HCT116 (cell line): Measurements from ENCODE around the gene TPH1. TPM values are rescaled to one million over a fixed set of nuclear protein-coding genes. Genes with fewer than 3 reads are reported as not detected.

Experiments used
- ATAC-seq: fragments of 200-7000 bp; cut with Tn5 transposase; 2 replicates; pipeline ENCODE4 v1.9.1; 2020; ENCODE audit warnings: mild to moderate bottlenecking, moderate library complexity
- BruUV-seq: library from RNA; stranded (reverse); fragments of 400-500 nt; replicated peaks from 2 replicates; lab custom pipeline; 2021; lab: Mats Ljungman, UMichigan
- CTCF ChIA-PET: fragments of 300-600 bp; sonication (Branson Sonifier 250); formaldehyde crosslinking; loops from one replicate; lab custom pipeline; 2021; ENCODE audit warnings: antibody characterized with exemption; lab: Charles Lee
- POLR2A ChIA-PET: fragments of 300-600, 350-600 bp; sonication (Branson Sonifier 250); formaldehyde crosslinking; loops from one replicate; lab custom pipeline; 2021; ENCODE audit warnings: antibody characterized with exemption; lab: Charles Lee
- RAD21 ChIA-PET, 2 experiments: fragments of 300-600 bp; sonication (Branson Sonifier 250); formaldehyde crosslinking; loops; one replicate each; lab custom pipeline; 2023; ENCODE audit warnings: low total read pairs in 2 of 2; ENCODE audit not compliant: uncharacterized antibody in 2 of 2, unreplicated experiment in 2 of 2, low non-redundant PET in 1 of 2; lab: Charles Lee
- DNase-seq: peaks from one replicate; pipeline ENCODE4 v3.0.0-alpha.2; 2010; ENCODE audit warnings: low read depth, low spot score
- H2AFZ ChIP-seq: fragments of 200-600 bp; shearing (Covaris generic), sonication (generic); 2 replicates; pipeline ENCODE4 v1.6.1; 2017; ENCODE audit warnings: low read depth, mixed run types, mixed read lengths, antibody characterized with exemption, low read length; ENCODE audit not compliant: poor library complexity, severe bottlenecking
- H3K27ac ChIP-seq: 2 replicates; pipeline ENCODE4 v1.5.1; 2012; ENCODE audit warnings: low read depth, low read length
- H3K27me3 ChIP-seq: fragments of 200-600 bp; sonication (generic); 2 replicates; pipeline ENCODE4 v1.6.1; 2016; ENCODE audit warnings: mixed run types, low read length, mixed read lengths; ENCODE audit not compliant: insufficient read depth
- H3K36me3 ChIP-seq, 2 experiments: fragments of 200-500 bp in 1 of 2; fragments of 200-600 bp in 1 of 2; sonication (Bioruptor generic) in 1 of 2; sonication (generic) in 1 of 2; 2 replicates each; pipeline versions ENCODE4 v1.5.1 to v1.6.1; 2014 to 2016; ENCODE audit warnings: low read length in 2 of 2, inconsistent platforms in 1 of 2, mixed read lengths in 1 of 2, mixed run types in 1 of 2; ENCODE audit not compliant: insufficient read depth in 2 of 2, control insufficient read depth in 1 of 2
- H3K4me1 ChIP-seq, 2 experiments: fragments of 200-600 bp in 1 of 2; sonication (generic) in 1 of 2; 2 replicates each; pipeline versions ENCODE4 v1.5.1 to v1.6.1; 2012 to 2017; ENCODE audit warnings: low read length in 2 of 2, inconsistent platforms in 1 of 2, mild to moderate bottlenecking in 1 of 2, mixed read lengths in 1 of 2, mixed run types in 1 of 2, moderate library complexity in 1 of 2; ENCODE audit not compliant: insufficient read depth in 2 of 2, control insufficient read depth in 1 of 2
- H3K4me2 ChIP-seq: fragments of 200-600 bp; sonication (generic); 2 replicates; pipeline ENCODE4 v1.6.1; 2017; ENCODE audit warnings: mixed run types, low read length, mixed read lengths
- H3K4me3 ChIP-seq, 2 experiments: fragments of 200-600 bp in 1 of 2; sonication (generic) in 1 of 2; replicated peaks in 1 of 2; 2 replicates each; pipeline ENCODE4 v1.5.1; 2011 to 2016; ENCODE audit warnings: low read length in 2 of 2, control low read depth in 1 of 2, low read depth in 1 of 2, mild to moderate bottlenecking in 1 of 2, mixed read lengths in 1 of 2, mixed run types in 1 of 2
- H3K79me2 ChIP-seq: fragments of 200-600 bp; sonication (generic); 2 replicates; pipeline ENCODE4 v1.6.1; 2017; ENCODE audit warnings: mild to moderate bottlenecking, mixed run types, low read length, moderate library complexity, mixed read lengths; ENCODE audit not compliant: insufficient read depth
- H3K9ac ChIP-seq: fragments of 200-600 bp; sonication (generic); 2 replicates; pipeline ENCODE4 v1.6.1; 2016; ENCODE audit warnings: low read length, mixed read lengths
- H3K9me2 ChIP-seq: fragments of 200-600 bp; sonication (generic), shearing (Covaris generic); 2 replicates; pipeline ENCODE4 v1.6.1; 2017; ENCODE audit warnings: mixed run types, mild to moderate bottlenecking, moderate library complexity; ENCODE audit not compliant: insufficient read depth
- H3K9me3 ChIP-seq, 2 experiments: fragments of 200-500 bp in 1 of 2; fragments of 200-600 bp in 1 of 2; sonication (Bioruptor generic) in 1 of 2; sonication (generic) in 1 of 2; 2 replicates each; pipeline ENCODE4 v1.6.1; 2014 to 2017; ENCODE audit warnings: low read length in 2 of 2, mixed read lengths in 2 of 2, inconsistent platforms in 1 of 2, low read depth in 1 of 2, mild to moderate bottlenecking in 1 of 2, mixed run types in 1 of 2, moderate library complexity in 1 of 2; ENCODE audit not compliant: control insufficient read depth in 1 of 2, insufficient read depth in 1 of 2
- H4K20me1 ChIP-seq: fragments of 200-600 bp; sonication (generic), shearing (Covaris generic); 2 replicates; pipeline ENCODE4 v1.6.1; 2017; ENCODE audit warnings: mixed run types, mild to moderate bottlenecking, moderate library complexity; ENCODE audit not compliant: insufficient read depth
- CEBPB ChIP-seq: IDR thresholded peaks from 2 replicates; pipeline ENCODE4 v1.6.1; 2012; ENCODE audit warnings: low read depth
- CTCF ChIP-seq, 3 experiments: fragments of 200-600 bp in 1 of 3; sonication (generic) in 1 of 3; IDR thresholded peaks in 2 of 3; conservative IDR thresholded peaks in 1 of 3; 2 replicates each; pipeline ENCODE4 v1.5.1; 2012 to 2017; ENCODE audit warnings: low read depth in 2 of 3, low read length in 2 of 3, antibody characterized with exemption in 1 of 3, borderline replicate concordance in 1 of 3, control low read depth in 1 of 3, mild to moderate bottlenecking in 1 of 3, mixed read lengths in 1 of 3, mixed run types in 1 of 3, moderate library complexity in 1 of 3; ENCODE audit not compliant: insufficient read depth in 1 of 3
- EGR1 ChIP-seq: IDR thresholded peaks from 2 replicates; pipeline ENCODE4 v1.6.1; 2012; ENCODE audit warnings: low read depth
- ELF1 ChIP-seq: IDR thresholded peaks from 2 replicates; pipeline ENCODE4 v1.6.1; 2012; ENCODE audit warnings: low read depth, borderline replicate concordance
- EZH2 ChIP-seq: fragments of 200-600 bp; sonication (generic); IDR thresholded peaks from 2 replicates; pipeline ENCODE4 v1.6.1; 2017; ENCODE audit warnings: antibody characterized with exemption, mixed run types
- FOSL1 ChIP-seq: IDR thresholded peaks from 2 replicates; pipeline ENCODE4 v1.6.1; 2012; ENCODE audit warnings: low read depth
- MAX ChIP-seq: IDR thresholded peaks from 2 replicates; pipeline ENCODE4 v1.6.1; 2012
- POLR2AphosphoS5 ChIP-seq: IDR thresholded peaks from 2 replicates; pipeline ENCODE4 v1.6.1; 2011; ENCODE audit warnings: mild to moderate bottlenecking, low read depth, low read length, moderate library complexity
- SIN3A ChIP-seq: IDR thresholded peaks from 2 replicates; pipeline ENCODE4 v1.6.1; 2012; ENCODE audit warnings: low read depth
- SP1 ChIP-seq: IDR thresholded peaks from 2 replicates; pipeline ENCODE4 v1.6.1; 2012; ENCODE audit warnings: low read depth
- TCF7L2 ChIP-seq: IDR thresholded peaks from 2 replicates; pipeline ENCODE4 v1.7.0; 2011; ENCODE audit warnings: borderline replicate concordance, inconsistent platforms; ENCODE audit not compliant: insufficient read depth, insufficient read length; ENCODE audit errors: extremely low read depth
- YY1 ChIP-seq: IDR thresholded peaks from 2 replicates; pipeline ENCODE4 v1.6.1; 2011; ENCODE audit warnings: low read length, low read depth, moderate library complexity, mild to moderate bottlenecking; ENCODE audit not compliant: insufficient replicate concordance; ENCODE audit errors: extremely low read depth
- ZFX ChIP-seq: fragments of 450-650 bp; IDR thresholded peaks from 2 replicates; pipeline ENCODE4 v1.6.1; 2017
- ZNF274 ChIP-seq: fragments of 200-500 bp; sonication (Bioruptor generic); IDR thresholded peaks from 2 replicates; pipeline ENCODE4 v1.6.1; 2014; ENCODE audit warnings: mild to moderate bottlenecking, low read depth, low read length, inconsistent platforms
- intact Hi-C: fragments of 100-400 bp; cut with micrococcal nuclease; formaldehyde crosslinking; loops from 2 replicates; pipeline ENCODE4 v1.10.0; 2022
- total RNA-seq: library from RNA; stranded (reverse); gene quantifications from one replicate; pipeline ENCODE4 v1.2.1, GENCODE V29; 2021; ENCODE audit not compliant: unreplicated experiment
- TF ChIP-seq, protein P1 (sequence below): IDR thresholded peaks from 2 replicates; pipeline ENCODE4 v1.6.1; 2012
- TF ChIP-seq, protein P2 (sequence below): IDR thresholded peaks from 2 replicates; pipeline ENCODE4 v1.6.1; 2011; ENCODE audit warnings: mild to moderate bottlenecking, low read length, moderate library complexity; ENCODE audit not compliant: insufficient replicate concordance; ENCODE audit errors: extremely low read depth

Gene TPH1
- total RNA-seq, 1 experiment from 2014 or later = 0.42 TPM

- ChIA-PET POLR2A (no interaction called here), RAD21 (no interaction called here), CTCF (no interaction called here)
- Histone ChIP-seq H3K79me2 (no peaks in the 10 kb centered on the region), H3K9me3 (no peaks in the 10 kb centered on the region), H3K4me2 (no peak overlapping the region), H3K9me2 (no peaks in the 10 kb centered on the region; the same call in 1 of the 2 replicates), H4K20me1 (no peaks in the 10 kb centered on the region), H3K4me1 (no peaks in the 10 kb centered on the region), H3K27ac (no peak overlapping the region), H3K27me3 (no peaks in the 10 kb centered on the region), H3K9ac (no peak overlapping the region), H3K4me3 (no peak overlapping the region), H3K36me3 (no peaks in the 10 kb centered on the region), H2AFZ (no peak overlapping the region)
- TF ChIP-seq MAX (no peak), ZNF274 (no peak), SIN3A (no peak), CTCF (IDR thresholded peaks at IDR 0.05 in 2 of 3, conservative IDR thresholded peaks at IDR 0.05 in 1 of 3; ENCODE audit: borderline replicate concordance in 1 of 3, insufficient read depth in 1 of 3, low read depth in 2 of 3, low read length in 2 of 3) (no peak), TCF7L2 (no peak), FOSL1 (no peak), POLR2AphosphoS5 (no peak), EZH2 (no peak), ELF1 (no peak), EGR1 (no peak), YY1 (no peak), CEBPB (no peak), SP1 (no peak), ZFX (no peak)
- TF ChIP-seq, protein P1, sequence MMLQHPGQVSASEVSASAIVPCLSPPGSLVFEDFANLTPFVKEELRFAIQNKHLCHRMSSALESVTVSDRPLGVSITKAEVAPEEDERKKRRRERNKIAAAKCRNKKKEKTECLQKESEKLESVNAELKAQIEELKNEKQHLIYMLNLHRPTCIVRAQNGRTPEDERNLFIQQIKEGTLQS = no peak
- TF ChIP-seq, protein P2, sequence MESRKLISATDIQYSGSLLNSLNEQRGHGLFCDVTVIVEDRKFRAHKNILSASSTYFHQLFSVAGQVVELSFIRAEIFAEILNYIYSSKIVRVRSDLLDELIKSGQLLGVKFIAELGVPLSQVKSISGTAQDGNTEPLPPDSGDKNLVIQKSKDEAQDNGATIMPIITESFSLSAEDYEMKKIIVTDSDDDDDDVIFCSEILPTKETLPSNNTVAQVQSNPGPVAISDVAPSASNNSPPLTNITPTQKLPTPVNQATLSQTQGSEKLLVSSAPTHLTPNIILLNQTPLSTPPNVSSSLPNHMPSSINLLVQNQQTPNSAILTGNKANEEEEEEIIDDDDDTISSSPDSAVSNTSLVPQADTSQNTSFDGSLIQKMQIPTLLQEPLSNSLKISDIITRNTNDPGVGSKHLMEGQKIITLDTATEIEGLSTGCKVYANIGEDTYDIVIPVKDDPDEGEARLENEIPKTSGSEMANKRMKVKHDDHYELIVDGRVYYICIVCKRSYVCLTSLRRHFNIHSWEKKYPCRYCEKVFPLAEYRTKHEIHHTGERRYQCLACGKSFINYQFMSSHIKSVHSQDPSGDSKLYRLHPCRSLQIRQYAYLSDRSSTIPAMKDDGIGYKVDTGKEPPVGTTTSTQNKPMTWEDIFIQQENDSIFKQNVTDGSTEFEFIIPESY = no peak
- ATAC-seq = no peak
- intact Hi-C loops = no loop called here
- no TSS peak for BruUV-seq
- DNase-seq = no peak
Observed at GRCh38 chr11:18054511-18055103, 8.5 kb upstream of the TPH1 start.
